Measurements from ENCODE around the gene ATP6V0A1.

The ATP6V0A1 gene

DNA sequence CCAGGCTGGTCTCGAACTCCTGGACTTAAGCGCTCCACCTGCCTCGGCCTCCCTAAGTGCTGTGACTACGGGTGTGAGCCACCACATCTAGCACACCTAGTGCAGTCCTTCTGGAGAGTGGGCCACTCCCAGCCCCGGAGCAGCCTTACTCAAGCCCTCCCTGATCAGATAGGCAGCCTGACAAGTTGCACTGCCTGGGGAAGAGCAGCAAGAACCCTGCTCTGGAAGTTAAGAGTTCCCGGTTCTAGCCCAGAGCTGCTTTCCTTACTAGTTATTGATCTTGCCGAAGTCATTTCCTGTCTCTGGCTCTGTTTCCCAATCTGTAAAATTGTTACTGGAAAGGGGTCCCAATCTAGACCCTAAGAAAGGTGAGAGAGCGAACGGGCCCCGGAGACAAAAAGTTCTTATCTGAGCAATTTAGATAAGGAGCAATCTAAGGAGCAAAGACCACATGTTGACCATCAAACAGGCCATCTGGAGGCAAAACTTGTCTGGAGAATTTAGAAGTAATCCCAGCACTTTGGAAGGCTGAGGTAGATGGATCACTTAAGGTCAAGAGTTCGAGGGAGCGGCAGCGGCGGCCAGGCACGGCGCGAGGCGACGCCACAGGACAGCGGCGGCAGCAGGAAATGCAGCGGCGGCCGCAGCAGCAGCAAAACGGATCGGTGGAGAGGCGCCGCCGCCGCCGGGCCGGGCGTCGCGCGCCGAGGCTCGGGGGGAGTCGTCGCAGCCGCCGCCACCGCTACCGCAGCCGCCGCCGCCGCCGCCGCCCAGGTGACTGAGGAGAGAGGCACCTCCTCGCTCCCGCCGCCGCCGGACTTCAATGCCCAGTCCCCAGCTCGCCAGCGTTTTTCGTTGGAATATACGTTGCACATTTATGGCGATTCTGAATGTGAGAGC, 73.0 kb downstream of the ATP6V0A1 start:
- peak overlapping the region; percentile 70 for H3K4me2 ChIP-seq (ENCODE audit: low read length)
- peaks cover 5% of the 10 kb centered on the region for H3K4me1 ChIP-seq (ENCODE audit: control insufficient read depth, low read depth, low read length)
- WGBS (ENCODE audit: extremely low coverage, insufficient coverage, low lambda C conversion rate): no CpG with 5 or more reads among the region's 60 CpGs
- H3K18ac ChIP-seq (ENCODE audit: low read length): peak overlapping the region; percentile 77
- no peak overlapping the region for H2BK120ac ChIP-seq (ENCODE audit: low read depth, low read length)
- no peak overlapping the region for H2AK5ac ChIP-seq (ENCODE audit: low read length)
- H4K8ac ChIP-seq (ENCODE audit: low read depth, low read length): no peak overlapping the region
- H3K79me2 ChIP-seq (ENCODE audit: control insufficient read depth, insufficient read depth, low read length): no peaks in the 10 kb centered on the region
- H3K27me3 ChIP-seq (ENCODE audit: insufficient read depth, low read length, poor library complexity): no peaks in the 10 kb centered on the region
- H3K4ac ChIP-seq (ENCODE audit: low read depth, low read length): peak overlapping the region; percentile 39
- no peak overlapping the region for H3K23ac ChIP-seq (ENCODE audit: low read length)
- peak overlapping the region; percentile 2 for H2BK5ac ChIP-seq (ENCODE audit: low read length)
- H3K56ac ChIP-seq (ENCODE audit: low read length): peak overlapping the region; percentile 84
- H4K5ac ChIP-seq (ENCODE audit: low read length): no peak overlapping the region
- no peak overlapping the region for H2BK15ac ChIP-seq (replicated peaks; ENCODE audit: low read depth)
- peak overlapping the region; percentile 62 for H3K9ac ChIP-seq (ENCODE audit: low read length)
- no peak overlapping the region for H3K4me3 ChIP-seq (ENCODE audit: low read length)
- H3K27ac ChIP-seq (ENCODE audit: low read depth, low read length): peak overlapping the region; percentile 87
- DNase-seq: peak; percentile 93
- H3K36me3 ChIP-seq (ENCODE audit: control insufficient read depth, insufficient read depth, low read length): no peaks in the 10 kb centered on the region
- no peaks in the 10 kb centered on the region for H3K79me1 ChIP-seq (ENCODE audit: low read length)

DNA sequence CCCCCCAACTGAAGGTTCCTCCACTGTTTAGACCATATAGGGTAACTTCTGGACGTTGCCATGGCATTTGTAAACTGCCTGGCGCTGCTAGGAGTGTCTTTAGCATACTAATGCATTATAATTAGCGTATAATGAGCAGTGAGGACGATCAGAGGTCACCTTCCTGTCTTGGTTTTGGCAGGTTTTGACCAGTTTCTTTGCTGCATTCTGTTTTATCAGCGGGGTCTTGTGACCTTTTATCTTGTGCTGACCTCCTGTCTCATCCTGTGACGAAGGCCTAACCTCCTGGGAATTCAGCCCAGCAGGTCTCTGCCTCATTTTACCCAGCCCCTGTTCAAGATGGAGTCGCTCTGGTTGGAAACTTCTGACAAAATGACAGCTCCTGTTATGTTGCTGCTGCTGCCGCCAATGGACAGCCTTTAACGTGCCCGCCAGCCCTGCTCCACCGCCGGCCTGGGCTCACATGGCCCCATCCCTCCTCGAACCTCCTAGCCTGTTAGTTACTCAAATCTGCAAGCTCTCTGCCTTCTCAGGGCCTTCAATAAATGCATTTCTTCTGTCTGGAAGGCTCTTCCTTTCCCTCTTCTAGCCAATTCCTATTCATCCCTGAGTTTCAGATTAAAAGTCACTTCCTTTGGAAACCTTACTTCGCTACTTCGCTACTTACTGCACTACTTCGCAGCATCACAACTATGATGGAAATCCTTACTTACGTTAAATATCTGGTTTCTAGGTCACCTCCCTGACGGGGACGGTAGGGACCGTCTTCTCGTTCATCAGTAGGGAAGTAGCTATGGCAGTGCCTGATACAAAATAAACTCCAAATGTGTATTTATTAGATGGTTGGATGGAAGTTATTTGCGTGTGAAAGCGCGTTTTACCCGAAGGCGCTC, 76.7 kb downstream of the ATP6V0A1 start:
- Histone ChIP-seq H3K27me3 (ENCODE audit: insufficient read depth, low read length, poor library complexity) (no peaks in the 10 kb centered on the region), H3K18ac (ENCODE audit: low read length) (no peak overlapping the region), H3K27ac (ENCODE audit: low read depth, low read length) (no peak overlapping the region), H3K23ac (ENCODE audit: low read length) (no peak overlapping the region), H3K79me2 (ENCODE audit: control insufficient read depth, insufficient read depth, low read length) (peaks cover 2% of the 10 kb centered on the region), H3K56ac (ENCODE audit: low read length) (peak overlapping the region; percentile 90), H4K8ac (ENCODE audit: low read depth, low read length) (no peak overlapping the region), H3K4me1 (ENCODE audit: control insufficient read depth, low read depth, low read length) (peaks cover 3% of the 10 kb centered on the region), H2AK5ac (ENCODE audit: low read length) (no peak overlapping the region), H2BK15ac (replicated peaks; ENCODE audit: low read depth) (no peak overlapping the region), H4K5ac (ENCODE audit: low read length) (peak overlapping the region; percentile 99), H3K4me2 (ENCODE audit: low read length) (peak overlapping the region; percentile 35), H3K9ac (ENCODE audit: low read length) (peak overlapping the region; percentile 58), H3K79me1 (ENCODE audit: low read length) (peaks cover 3% of the 10 kb centered on the region), H3K36me3 (ENCODE audit: control insufficient read depth, insufficient read depth, low read length) (no peaks in the 10 kb centered on the region), H3K4me3 (ENCODE audit: low read length) (peak overlapping the region; percentile 10), H3K4ac (ENCODE audit: low read depth, low read length) (no peak overlapping the region), H2BK5ac (ENCODE audit: low read length) (peak overlapping the region; percentile 28), H2BK120ac (ENCODE audit: low read depth, low read length) (no peak overlapping the region)
- no CpG with 5 or more reads among the region's 26 CpGs for WGBS (ENCODE audit: extremely low coverage, insufficient coverage, low lambda C conversion rate)
- no peak for DNase-seq

DNA sequence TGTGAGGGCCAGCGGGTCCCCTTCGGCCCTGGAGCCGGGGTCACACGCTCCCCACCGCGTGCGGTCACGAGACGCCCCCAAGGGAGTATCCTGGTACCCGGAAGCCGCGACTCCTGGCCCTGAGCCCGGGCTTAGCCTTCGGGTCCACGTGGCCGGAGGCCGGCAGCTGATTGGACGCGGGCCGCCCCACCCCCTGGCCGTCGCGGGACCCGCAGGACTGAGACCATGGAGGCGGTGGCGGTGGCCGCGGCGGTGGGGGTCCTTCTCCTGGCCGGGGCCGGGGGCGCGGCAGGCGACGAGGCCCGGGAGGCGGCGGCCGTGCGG, 77.3 kb downstream of the ATP6V0A1 start, which contains the start of gene NAGLU:
Gene NAGLU (plus strand): TSS at position 194 of the 324 bp plus-strand sequence. CDS start 32 bp downstream, at position 226.
- Histone ChIP-seq H3K36me3 (ENCODE audit: control insufficient read depth, insufficient read depth, low read length) (no peaks in the 10 kb centered on the region), H3K27ac (ENCODE audit: low read depth, low read length) (peak within 1 kb of the TSS; percentile 60), H3K23ac (ENCODE audit: low read length) (no peak within 1 kb of the TSS), H3K4me2 (ENCODE audit: low read length) (peak within 1 kb of the TSS; percentile 97), H4K5ac (ENCODE audit: low read length) (peak within 1 kb of the TSS; percentile 99), H3K79me1 (ENCODE audit: low read length) (peaks cover 3% of the 10 kb centered on the region), H3K4ac (ENCODE audit: low read depth, low read length) (peak within 1 kb of the TSS; percentile 92), H3K4me3 (ENCODE audit: low read length) (peak within 1 kb of the TSS; percentile 62), H2BK15ac (replicated peaks; ENCODE audit: low read depth) (no peak within 1 kb of the TSS), H3K4me1 (ENCODE audit: control insufficient read depth, low read depth, low read length) (peaks cover 3% of the 10 kb centered on the region), H2BK5ac (ENCODE audit: low read length) (peak within 1 kb of the TSS; percentile 28), H3K9ac (ENCODE audit: low read length) (peak within 1 kb of the TSS; percentile 92), H2AK5ac (ENCODE audit: low read length) (no peak within 1 kb of the TSS), H3K79me2 (ENCODE audit: control insufficient read depth, insufficient read depth, low read length) (peaks cover 2% of the 10 kb centered on the region), H2BK120ac (ENCODE audit: low read depth, low read length) (no peak within 1 kb of the TSS), H4K8ac (ENCODE audit: low read depth, low read length) (no peak within 1 kb of the TSS), H3K27me3 (ENCODE audit: insufficient read depth, low read length, poor library complexity) (no peaks in the 10 kb centered on the region), H3K18ac (ENCODE audit: low read length) (peak within 1 kb of the TSS; percentile 73), H3K56ac (ENCODE audit: low read length) (peak within 1 kb of the TSS; percentile 90)
- WGBS (ENCODE audit: extremely low coverage, insufficient coverage, low lambda C conversion rate): no CpG with 5 or more reads among the region's 40 CpGs
- DNase-seq: peak; percentile 87

DNA sequence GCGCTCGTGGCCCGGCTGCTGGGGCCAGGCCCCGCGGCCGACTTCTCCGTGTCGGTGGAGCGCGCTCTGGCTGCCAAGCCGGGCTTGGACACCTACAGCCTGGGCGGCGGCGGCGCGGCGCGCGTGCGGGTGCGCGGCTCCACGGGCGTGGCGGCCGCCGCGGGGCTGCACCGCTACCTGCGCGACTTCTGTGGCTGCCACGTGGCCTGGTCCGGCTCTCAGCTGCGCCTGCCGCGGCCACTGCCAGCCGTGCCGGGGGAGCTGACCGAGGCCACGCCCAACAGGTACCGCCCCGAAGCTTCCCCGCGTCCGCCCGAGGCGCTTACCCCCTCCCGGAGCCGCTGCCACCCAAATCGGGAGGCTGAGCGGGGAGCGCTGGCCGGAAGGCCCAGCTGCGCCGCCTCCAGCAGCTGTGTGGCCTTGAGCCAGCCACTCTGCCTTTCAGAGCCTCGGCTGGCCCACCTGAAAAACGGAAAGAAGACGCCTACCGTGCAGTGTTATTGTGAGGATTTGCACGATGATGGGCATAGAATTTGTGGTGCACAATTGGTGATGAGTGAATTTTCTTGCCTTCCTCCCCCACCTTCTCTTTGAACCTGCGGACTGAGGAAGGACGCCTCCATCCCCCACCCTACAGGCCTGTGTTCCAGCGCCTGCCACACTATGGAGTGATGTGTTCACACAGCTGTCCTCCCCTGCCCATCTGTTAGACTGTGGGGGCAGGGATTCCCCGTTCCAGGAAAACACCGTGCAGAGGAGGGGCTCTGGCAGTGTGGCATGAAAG, 77.9 kb downstream of the ATP6V0A1 start:
- Histone ChIP-seq H3K79me1 (ENCODE audit: low read length) (peaks cover 3% of the 10 kb centered on the region), H3K9ac (ENCODE audit: low read length) (peak overlapping the region; percentile 92), H3K4me1 (ENCODE audit: control insufficient read depth, low read depth, low read length) (peaks cover 3% of the 10 kb centered on the region), H3K4me2 (ENCODE audit: low read length) (peak overlapping the region; percentile 97), H2BK120ac (ENCODE audit: low read depth, low read length) (no peak overlapping the region), H3K56ac (ENCODE audit: low read length) (peak overlapping the region; percentile 70), H3K27ac (ENCODE audit: low read depth, low read length) (peak overlapping the region; percentile 60), H3K23ac (ENCODE audit: low read length) (no peak overlapping the region), H3K4me3 (ENCODE audit: low read length) (peak overlapping the region; percentile 62), H3K4ac (ENCODE audit: low read depth, low read length) (peak overlapping the region; percentile 92), H2AK5ac (ENCODE audit: low read length) (no peak overlapping the region), H2BK15ac (replicated peaks; ENCODE audit: low read depth) (no peak overlapping the region), H3K36me3 (ENCODE audit: control insufficient read depth, insufficient read depth, low read length) (no peaks in the 10 kb centered on the region), H3K79me2 (ENCODE audit: control insufficient read depth, insufficient read depth, low read length) (peaks cover 2% of the 10 kb centered on the region), H3K27me3 (ENCODE audit: insufficient read depth, low read length, poor library complexity) (no peaks in the 10 kb centered on the region), H2BK5ac (ENCODE audit: low read length) (no peak overlapping the region), H4K5ac (ENCODE audit: low read length) (no peak overlapping the region), H3K18ac (ENCODE audit: low read length) (peak overlapping the region; percentile 73), H4K8ac (ENCODE audit: low read depth, low read length) (no peak overlapping the region)
- peak; percentile 79 for DNase-seq
- no CpG with 5 or more reads among the region's 65 CpGs for WGBS (ENCODE audit: extremely low coverage, insufficient coverage, low lambda C conversion rate)

DNA sequence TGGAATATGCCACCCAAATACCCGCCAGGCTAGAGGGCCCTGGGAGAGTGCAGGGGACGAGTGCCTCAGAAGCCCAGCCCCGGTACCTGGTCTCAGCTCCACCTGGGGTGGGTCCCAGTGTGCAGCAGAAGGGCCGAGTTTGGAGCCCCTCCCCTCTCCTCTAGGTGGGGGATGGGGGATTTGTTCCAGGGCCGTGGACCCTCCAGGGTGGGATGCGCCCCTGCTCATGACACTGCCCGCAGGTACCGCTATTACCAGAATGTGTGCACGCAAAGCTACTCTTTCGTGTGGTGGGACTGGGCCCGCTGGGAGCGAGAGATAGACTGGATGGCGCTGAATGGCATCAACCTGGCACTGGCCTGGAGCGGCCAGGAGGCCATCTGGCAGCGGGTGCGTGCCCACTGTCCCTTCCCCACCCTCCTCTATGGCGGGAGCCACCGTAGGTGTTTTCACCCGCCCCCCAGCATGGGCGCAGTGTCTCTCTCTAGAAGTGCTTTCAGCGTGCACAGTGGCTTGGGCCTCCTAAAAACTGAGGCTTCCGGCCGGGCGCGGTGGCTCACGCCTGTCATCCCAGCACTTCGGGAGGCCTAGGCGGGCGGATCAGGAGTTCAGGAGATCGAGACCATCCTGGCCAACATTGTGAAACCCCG, 78.6 kb downstream of the ATP6V0A1 start:
- WGBS (ENCODE audit: extremely low coverage, insufficient coverage, low lambda C conversion rate): no CpG with 5 or more reads among the region's 31 CpGs
- no peak for DNase-seq
- Histone ChIP-seq H4K8ac (ENCODE audit: low read depth, low read length) (no peak overlapping the region), H3K79me2 (ENCODE audit: control insufficient read depth, insufficient read depth, low read length) (peaks cover 2% of the 10 kb centered on the region), H3K56ac (ENCODE audit: low read length) (peak overlapping the region; percentile 70), H3K9ac (ENCODE audit: low read length) (peak overlapping the region; percentile 92), H3K27ac (ENCODE audit: low read depth, low read length) (no peak overlapping the region), H2BK15ac (replicated peaks; ENCODE audit: low read depth) (no peak overlapping the region), H3K36me3 (ENCODE audit: control insufficient read depth, insufficient read depth, low read length) (no peaks in the 10 kb centered on the region), H3K18ac (ENCODE audit: low read length) (no peak overlapping the region), H3K79me1 (ENCODE audit: low read length) (peaks cover 3% of the 10 kb centered on the region), H2AK5ac (ENCODE audit: low read length) (no peak overlapping the region), H3K4me1 (ENCODE audit: control insufficient read depth, low read depth, low read length) (peaks cover 3% of the 10 kb centered on the region), H3K4me3 (ENCODE audit: low read length) (peak overlapping the region; percentile 62), H2BK5ac (ENCODE audit: low read length) (no peak overlapping the region), H3K4ac (ENCODE audit: low read depth, low read length) (no peak overlapping the region), H3K23ac (ENCODE audit: low read length) (no peak overlapping the region), H3K4me2 (ENCODE audit: low read length) (peak overlapping the region; percentile 97), H3K27me3 (ENCODE audit: insufficient read depth, low read length, poor library complexity) (no peaks in the 10 kb centered on the region), H4K5ac (ENCODE audit: low read length) (no peak overlapping the region), H2BK120ac (ENCODE audit: low read depth, low read length) (no peak overlapping the region)
